ENCODE measurements around the gene GSTM1.

The GSTM1 gene

DNA sequence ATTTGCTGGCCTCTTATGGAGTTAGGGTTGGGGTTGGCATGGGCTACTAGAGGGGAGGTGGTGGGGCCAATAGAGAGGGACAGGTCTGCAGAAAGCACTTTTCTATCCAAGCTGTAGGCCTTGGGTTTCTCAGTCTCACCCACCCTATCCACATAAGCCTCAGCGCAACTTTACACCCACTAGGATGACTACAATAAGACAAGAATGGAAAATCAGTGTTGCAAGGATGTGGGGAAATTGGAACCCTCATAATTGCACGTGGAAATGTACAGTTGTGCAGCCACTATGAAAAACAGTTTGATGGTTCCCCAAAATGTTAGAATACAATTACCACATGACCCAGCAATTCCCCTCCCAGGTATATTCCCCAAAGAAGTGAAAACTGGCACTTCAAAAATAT is 45.8 kb upstream of the GSTM1 start:
- no peak for DNase-seq
- Histone ChIP-seq H3K27me3 (replicated peaks) (no peaks in the 10 kb centered on the region), H3K27ac (no peak overlapping the region), H3K4me3 (ENCODE audit: low read depth, low read length) (no peak overlapping the region), H3K36me3 (replicated peaks) (no peaks in the 10 kb centered on the region)
- in situ Hi-C loops (cut with HindIII; ENCODE audit: low pct_ligation_motif_present, low sequenced_read_pairs), result no loop called here
- TF ChIP-seq, protein P1, sequence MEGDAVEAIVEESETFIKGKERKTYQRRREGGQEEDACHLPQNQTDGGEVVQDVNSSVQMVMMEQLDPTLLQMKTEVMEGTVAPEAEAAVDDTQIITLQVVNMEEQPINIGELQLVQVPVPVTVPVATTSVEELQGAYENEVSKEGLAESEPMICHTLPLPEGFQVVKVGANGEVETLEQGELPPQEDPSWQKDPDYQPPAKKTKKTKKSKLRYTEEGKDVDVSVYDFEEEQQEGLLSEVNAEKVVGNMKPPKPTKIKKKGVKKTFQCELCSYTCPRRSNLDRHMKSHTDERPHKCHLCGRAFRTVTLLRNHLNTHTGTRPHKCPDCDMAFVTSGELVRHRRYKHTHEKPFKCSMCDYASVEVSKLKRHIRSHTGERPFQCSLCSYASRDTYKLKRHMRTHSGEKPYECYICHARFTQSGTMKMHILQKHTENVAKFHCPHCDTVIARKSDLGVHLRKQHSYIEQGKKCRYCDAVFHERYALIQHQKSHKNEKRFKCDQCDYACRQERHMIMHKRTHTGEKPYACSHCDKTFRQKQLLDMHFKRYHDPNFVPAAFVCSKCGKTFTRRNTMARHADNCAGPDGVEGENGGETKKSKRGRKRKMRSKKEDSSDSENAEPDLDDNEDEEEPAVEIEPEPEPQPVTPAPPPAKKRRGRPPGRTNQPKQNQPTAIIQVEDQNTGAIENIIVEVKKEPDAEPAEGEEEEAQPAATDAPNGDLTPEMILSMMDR (IDR thresholded peaks at IDR 0.05; ENCODE audit: low read depth, low read length, missing control alignments), result no peak

DNA sequence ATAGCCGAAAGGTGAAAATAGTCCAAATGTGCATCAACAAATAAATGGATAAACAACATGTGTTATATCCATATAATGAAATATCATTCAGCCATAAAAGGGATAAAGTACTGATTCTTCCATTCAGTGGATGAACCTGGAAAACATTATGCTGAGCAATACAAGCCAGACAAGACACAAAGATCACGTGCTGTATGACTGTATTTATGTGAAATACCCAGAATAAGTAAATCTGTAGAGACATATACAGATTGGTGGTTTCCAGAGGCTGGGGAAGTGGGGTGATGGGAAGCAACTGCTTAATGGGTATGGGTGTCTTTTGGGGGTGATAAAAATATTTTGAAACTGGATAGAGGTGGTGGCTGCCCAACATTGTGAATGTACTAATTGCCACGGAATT is 45.0 kb upstream of the GSTM1 start:
- no peak for DNase-seq

GRCh38 chr1:109643385-109644230 is 44.0 kb upstream of the GSTM1 start:
- TF ChIP-seq, protein P1 (IDR thresholded peaks at IDR 0.05; ENCODE audit: low read depth, low read length, missing control alignments), result peak; percentile 97
- peak; percentile 65 for DNase-seq
- no peak overlapping the region for H3K27ac ChIP-seq
- H3K4me3 ChIP-seq (ENCODE audit: low read depth, low read length), result no peak overlapping the region
- no peaks in the 10 kb centered on the region for H3K36me3 ChIP-seq (replicated peaks)
- H3K27me3 ChIP-seq (replicated peaks), result no peaks in the 10 kb centered on the region
- in situ Hi-C loops (cut with HindIII; ENCODE audit: low pct_ligation_motif_present, low sequenced_read_pairs), result no loop called here

More for the DNA sequence above, 45.0 kb upstream of the GSTM1 start:
- in situ Hi-C loops (cut with HindIII; ENCODE audit: low pct_ligation_motif_present, low sequenced_read_pairs), result no loop called here
- H3K4me3 ChIP-seq (ENCODE audit: low read depth, low read length), result no peak overlapping the region
- H3K36me3 ChIP-seq (replicated peaks), result no peaks in the 10 kb centered on the region
- TF ChIP-seq, protein P1 (IDR thresholded peaks at IDR 0.05; ENCODE audit: low read depth, low read length, missing control alignments), result no peak
- no peaks in the 10 kb centered on the region for H3K27me3 ChIP-seq (replicated peaks)
- no peak overlapping the region for H3K27ac ChIP-seq

DNA sequence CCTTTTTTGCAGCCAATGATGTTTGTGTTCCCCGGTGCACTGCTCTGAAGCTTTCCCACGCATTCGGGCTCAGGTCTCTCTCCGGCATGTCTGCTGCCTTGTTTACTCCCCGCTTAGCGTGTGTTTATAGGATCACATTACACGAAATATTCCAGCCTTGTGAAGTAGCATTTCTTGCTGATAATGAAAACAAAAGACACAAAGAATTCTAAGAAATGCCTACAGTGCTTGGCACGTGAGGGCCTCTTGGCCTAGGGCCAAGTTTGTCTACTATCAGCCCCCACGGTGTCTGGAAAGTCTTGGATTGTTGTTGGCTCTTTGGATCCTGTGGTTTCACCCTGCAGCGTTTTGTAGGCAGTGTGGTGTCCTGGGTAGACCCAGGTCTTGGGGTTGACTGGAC is 42.9 kb upstream of the GSTM1 start:
- DNase-seq, result no peak
- TF ChIP-seq, protein P1 (IDR thresholded peaks at IDR 0.05; ENCODE audit: low read depth, low read length, missing control alignments), result no peak

DNA sequence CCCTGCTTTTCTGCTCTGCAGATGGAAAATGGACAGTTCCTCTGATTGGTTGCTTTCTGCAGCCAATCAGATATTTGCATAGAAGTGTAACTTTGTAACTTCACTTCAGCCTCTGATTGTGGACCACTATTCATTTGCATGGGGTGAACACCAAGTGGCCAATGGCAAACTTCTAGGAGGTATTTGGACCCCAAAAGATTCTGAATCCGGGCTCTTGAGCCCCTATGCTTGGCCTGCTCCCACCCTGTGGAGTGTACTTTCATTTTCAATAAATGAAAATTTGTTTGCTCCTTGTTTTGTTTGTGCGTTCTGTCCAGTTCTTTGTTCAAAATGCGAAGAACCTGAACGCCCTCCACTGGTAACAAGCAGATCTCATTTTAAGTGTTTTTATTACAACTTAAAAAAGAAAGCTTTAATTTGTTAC is 38.1 kb upstream of the GSTM1 start:
- Histone ChIP-seq H3K4me3 (ENCODE audit: low read depth, low read length) (no peak overlapping the region), H3K36me3 (replicated peaks) (no peaks in the 10 kb centered on the region), H3K27ac (no peak overlapping the region), H3K27me3 (replicated peaks) (no peaks in the 10 kb centered on the region)
- TF ChIP-seq, protein P1 (IDR thresholded peaks at IDR 0.05; ENCODE audit: low read depth, low read length, missing control alignments), result peak; percentile 33
- no peak for DNase-seq
- in situ Hi-C loops (cut with HindIII; ENCODE audit: low pct_ligation_motif_present, low sequenced_read_pairs), result no loop called here

More for the DNA sequence above, 42.9 kb upstream of the GSTM1 start:
- Histone ChIP-seq H3K4me3 (ENCODE audit: low read depth, low read length) (no peak overlapping the region), H3K27ac (no peak overlapping the region), H3K36me3 (replicated peaks) (no peaks in the 10 kb centered on the region), H3K27me3 (replicated peaks) (no peaks in the 10 kb centered on the region)
- in situ Hi-C loops (cut with HindIII; ENCODE audit: low pct_ligation_motif_present, low sequenced_read_pairs), result no loop called here

Data from brain microvascular endothelial cell (primary cell).